ENCODE data around the gene ROCK2. TPM values are rescaled to one million over a fixed set of nuclear protein-coding genes. Genes with fewer than 3 reads are reported as not detected.

Gene ROCK2
- total and polyA plus RNA-seq, 2 of the 8 experiments (the other 6 are each of a cell fraction or from before 2014, with no cell fraction given): 2.7 to 29.0 TPM

GRCh38 chr2:11385216-11385615 is 40.8 kb upstream of the ROCK2 start (continued):
- no peak for TF ChIP-seq ZNF274 (IDR thresholded peaks at IDR 0.05; ENCODE audit: borderline replicate concordance, extremely low read depth, low read length)

Measured in H1 (cell line).